Measurements from ENCODE around the gene ACSM3.
"Not testable (repeated sequence)": the region's sequence is repeated elsewhere in the genome, so short reads cannot be mapped to it uniquely, and the experiment has no call there.

Gene ACSM3

GRCh38 chr16:20755799-20756198 is 8.0 kb upstream of the ACSM3 start:
- not testable (repeated sequence) for DNase-seq (ENCODE audit: low spot score)

GRCh38 chr16:20760346-20760745 is 3.5 kb upstream of the ACSM3 start:
- no peak for DNase-seq (ENCODE audit: low spot score)

GRCh38 chr16:20761175-20761574 is 2.6 kb upstream of the ACSM3 start:
- no peak for DNase-seq (ENCODE audit: low spot score)

GRCh38 chr16:20762404-20763123 is 1.2 kb upstream of the ACSM3 start:
- no peak for DNase-seq (ENCODE audit: low spot score)

GRCh38 chr16:20764448-20764847 is 634 bp downstream of the ACSM3 start:
- DNase-seq (ENCODE audit: low spot score), result not testable (repeated sequence)

- no peak for DNase-seq (ENCODE audit: low spot score)
Observed at GRCh38 chr16:20765732-20766131, 1.9 kb downstream of the ACSM3 start.

- no peak for DNase-seq (ENCODE audit: low spot score)
Observed at GRCh38 chr16:20766294-20766693, 2.5 kb downstream of the ACSM3 start.

- no peak for DNase-seq (ENCODE audit: low spot score)
Observed at GRCh38 chr16:20767577-20767976, 3.8 kb downstream of the ACSM3 start.

- DNase-seq (ENCODE audit: low spot score), result no peak
Observed at GRCh38 chr16:20768121-20768520, 4.3 kb downstream of the ACSM3 start.

GRCh38 chr16:20768818-20769217 is 5.0 kb downstream of the ACSM3 start:
- DNase-seq (ENCODE audit: low spot score), result no peak

GRCh38 chr16:20773679-20774078 is 9.9 kb downstream of the ACSM3 start:
- DNase-seq (ENCODE audit: low spot score), result no peak

- DNase-seq (ENCODE audit: low spot score), result peak; percentile 3
Observed at GRCh38 chr16:20774703-20775362, 11.0 kb downstream of the ACSM3 start.

- DNase-seq (ENCODE audit: low spot score), result no peak
Observed at GRCh38 chr16:20781697-20782096, 17.9 kb downstream of the ACSM3 start.

- DNase-seq (ENCODE audit: low spot score), result no peak
Observed at GRCh38 chr16:20782470-20782869, 18.7 kb downstream of the ACSM3 start.

GRCh38 chr16:20784204-20784603 is 20.4 kb downstream of the ACSM3 start:
- DNase-seq (ENCODE audit: low spot score), result no peak

GRCh38 chr16:20789130-20789529 is 25.3 kb downstream of the ACSM3 start:
- no peak for DNase-seq (ENCODE audit: low spot score)

- DNase-seq (ENCODE audit: low spot score), result no peak
Observed at GRCh38 chr16:20791923-20792612, 28.3 kb downstream of the ACSM3 start.

GRCh38 chr16:20798364-20798763 is 34.5 kb downstream of the ACSM3 start:
- DNase-seq (ENCODE audit: low spot score), result no peak

GRCh38 chr16:20799599-20799998 is 35.8 kb downstream of the ACSM3 start:
- DNase-seq (ENCODE audit: low spot score), result no peak

- DNase-seq (ENCODE audit: low spot score), result no peak
Observed at GRCh38 chr16:20801278-20801677, 37.5 kb downstream of the ACSM3 start.

GRCh38 chr16:20803192-20803560 is 39.4 kb downstream of the ACSM3 start:
- no peak for DNase-seq (ENCODE audit: low spot score)

GRCh38 chr16:20803561-20804214 is 39.9 kb downstream of the ACSM3 start:
- no peak for DNase-seq (ENCODE audit: low spot score)

Data from globus pallidus (tissue), 1 donor.